ENCODE data around the gene ERICH3. TPM values are rescaled to one million over a fixed set of nuclear protein-coding genes. Genes with fewer than 3 reads are reported as not detected.

The ERICH3 gene, protein sequence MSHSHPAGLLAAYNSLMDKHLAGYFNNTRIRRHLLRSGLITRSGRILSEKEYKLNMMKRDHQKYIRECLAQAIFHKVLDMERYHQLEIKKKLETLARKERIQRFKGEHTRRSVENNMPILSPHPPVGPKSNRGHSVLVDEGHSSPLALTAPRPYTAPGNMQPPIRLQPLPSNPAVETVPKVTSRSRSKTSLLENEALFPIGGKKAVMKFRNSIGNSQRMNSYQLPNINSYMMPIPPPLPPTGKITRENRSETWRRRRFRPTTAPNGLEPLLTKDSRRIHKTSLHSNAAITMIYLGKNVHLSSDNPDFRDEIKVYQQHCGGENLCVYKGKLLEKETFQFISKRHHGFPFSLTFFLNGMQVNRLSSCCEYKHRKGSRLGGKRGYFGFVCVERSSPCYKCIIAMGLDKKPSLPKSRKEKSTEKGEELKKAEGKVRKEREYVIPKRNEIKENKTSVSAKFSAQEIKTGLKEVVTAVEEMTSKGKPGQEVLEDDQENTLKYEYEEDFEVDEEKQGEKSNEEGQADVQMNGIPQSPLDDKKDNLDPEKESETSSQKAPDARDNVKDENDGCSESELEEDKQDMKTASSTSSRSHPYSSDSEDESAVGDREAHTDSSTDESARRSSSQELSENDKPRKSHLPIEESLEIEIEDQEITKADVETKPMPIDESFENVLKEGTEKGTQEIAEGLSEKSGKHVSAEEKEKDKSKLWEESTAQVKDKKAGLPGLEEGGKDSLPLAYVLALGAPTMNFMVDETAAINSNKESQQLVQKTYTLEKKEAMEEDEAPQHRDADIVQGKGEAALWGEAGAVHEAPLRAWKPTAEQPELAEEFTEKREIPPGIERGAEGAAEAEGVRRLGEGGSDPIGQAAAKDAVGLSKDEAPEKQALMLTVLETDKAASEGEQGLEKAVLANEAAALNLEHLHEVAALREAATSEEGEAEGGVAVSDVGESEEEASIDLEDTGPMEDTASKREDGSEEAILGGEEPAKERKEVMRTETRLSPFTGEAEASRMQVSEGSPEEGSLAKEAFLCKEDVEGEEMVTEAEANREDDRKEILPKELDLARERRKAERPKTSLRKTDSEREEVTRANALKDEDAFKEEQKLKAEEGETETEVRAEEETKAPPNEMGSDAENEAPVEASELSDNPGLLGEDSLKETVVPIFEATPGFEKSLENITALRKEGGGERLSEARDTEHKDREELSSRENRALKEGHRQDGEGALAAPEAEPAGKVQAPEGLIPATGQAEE (N-terminal part only)
- polyA plus RNA-seq (2011; rRNA removed) (not detected in 2 replicates), polyA plus RNA-seq (2017; fragmentation: RNase III; extraction: RNeasy Plus Mini Kit Qiagen cat#74134 plus additional on column Dnase treatment) (not detected in 3 replicates), polyA minus RNA-seq (2011; rRNA and poly(A)+ RNA removed) (not detected in 2 replicates)
- not detected in 2 replicates for polyA plus RNA-seq (2012; cell fraction: cytosol; rRNA removed)
- polyA plus RNA-seq (2012; cell fraction: nucleus; rRNA removed) = not detected in 2 replicates

DNA sequence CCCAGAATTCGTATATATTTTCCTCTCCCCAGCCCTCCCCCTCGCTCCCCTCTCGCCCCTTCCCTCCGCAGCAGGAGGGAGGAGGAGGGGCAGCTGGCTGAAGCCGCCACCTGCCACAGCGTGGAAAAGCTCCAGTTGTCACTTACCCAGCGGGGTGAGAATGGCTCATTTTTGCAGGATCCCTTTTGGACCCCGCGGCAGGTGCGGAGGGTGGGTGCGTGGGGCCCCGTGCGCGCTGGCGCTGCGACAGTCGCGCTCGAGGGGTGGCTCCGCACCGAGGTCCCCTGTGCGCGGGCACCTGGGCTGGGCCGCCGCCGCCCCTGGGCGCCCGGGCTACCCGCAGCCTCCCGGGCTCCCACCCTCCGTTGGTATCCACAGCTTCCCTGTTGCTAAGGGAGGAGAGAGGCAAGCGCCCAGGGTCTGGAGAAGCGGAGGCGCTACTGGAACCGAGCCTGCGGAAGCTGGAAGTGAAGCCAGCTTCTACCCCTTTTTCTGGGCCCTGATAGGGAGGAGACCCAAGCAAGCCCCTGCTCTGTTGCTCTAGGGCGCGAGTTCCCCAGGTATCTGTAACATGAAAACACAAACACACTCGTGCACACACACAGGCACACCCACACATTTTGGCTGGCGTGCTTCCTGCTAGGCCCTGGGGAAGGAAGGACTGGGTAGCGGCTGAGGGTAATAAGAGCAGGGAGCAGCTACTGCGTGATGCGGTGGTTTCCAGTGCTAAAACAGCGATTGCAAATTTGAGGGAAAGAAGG is at the start of gene ERICH3:
Gene ERICH3, minus strand, starts transcription at position 442 of the 761 bp plus-strand sequence. Its CDS starts 273 bp downstream, at position 169.
- TF ChIP-seq ELK1 (IDR thresholded peaks at IDR 0.05; ENCODE audit: low read depth, low read length) (no peak), ZSCAN20 (CRISPR knock-in tag; IDR thresholded peaks at IDR 0.05) (no peak), ZFP36 (IDR thresholded peaks at IDR 0.05; ENCODE audit: borderline replicate concordance, partially characterized antibody) (no peak), CHD2 (IDR thresholded peaks at IDR 0.05; ENCODE audit: low read length, partially characterized antibody) (no peak), ESRRA (IDR thresholded peaks at IDR 0.05; ENCODE audit: borderline replicate concordance, low read length) (no peak), POLR2A (IDR thresholded peaks at IDR 0.05; ENCODE audit: low read length) (no peak)
- TF ChIP-seq, protein P1, sequence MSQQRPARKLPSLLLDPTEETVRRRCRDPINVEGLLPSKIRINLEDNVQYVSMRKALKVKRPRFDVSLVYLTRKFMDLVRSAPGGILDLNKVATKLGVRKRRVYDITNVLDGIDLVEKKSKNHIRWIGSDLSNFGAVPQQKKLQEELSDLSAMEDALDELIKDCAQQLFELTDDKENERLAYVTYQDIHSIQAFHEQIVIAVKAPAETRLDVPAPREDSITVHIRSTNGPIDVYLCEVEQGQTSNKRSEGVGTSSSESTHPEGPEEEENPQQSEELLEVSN (IDR thresholded peaks at IDR 0.05; ENCODE audit: borderline replicate concordance, low read depth) = no peak
- TF ChIP-seq, protein P2, sequence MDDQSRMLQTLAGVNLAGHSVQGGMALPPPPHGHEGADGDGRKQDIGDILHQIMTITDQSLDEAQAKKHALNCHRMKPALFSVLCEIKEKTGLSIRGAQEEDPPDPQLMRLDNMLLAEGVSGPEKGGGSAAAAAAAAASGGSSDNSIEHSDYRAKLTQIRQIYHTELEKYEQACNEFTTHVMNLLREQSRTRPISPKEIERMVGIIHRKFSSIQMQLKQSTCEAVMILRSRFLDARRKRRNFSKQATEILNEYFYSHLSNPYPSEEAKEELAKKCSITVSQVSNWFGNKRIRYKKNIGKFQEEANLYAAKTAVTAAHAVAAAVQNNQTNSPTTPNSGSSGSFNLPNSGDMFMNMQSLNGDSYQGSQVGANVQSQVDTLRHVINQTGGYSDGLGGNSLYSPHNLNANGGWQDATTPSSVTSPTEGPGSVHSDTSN (IDR thresholded peaks at IDR 0.05) = no peak
- POLR2A ChIA-PET = no interaction called here
- 62% methylated on average over 7 of the region's 44 CpGs for WGBS (ENCODE audit: missing lambda C conversion rate)
- Histone ChIP-seq H3K27ac (no peak within 1 kb of the TSS), H3K4me3 (0 out of 3 replicates have a peak within 1 kb of the TSS, but pooled peaks have one; percentile 12), H3K4me2 (peak within 1 kb of the TSS; percentile 66), H3K9me3 (no peaks in the 10 kb centered on the region), H3K4me1 (no peaks in the 10 kb centered on the region)
- DNase-seq (ENCODE audit: low read depth in 1 of 2, low spot score in 1 of 2) = no peak
- CTCF ChIA-PET = no interaction called here
- FAIRE-seq = no peak
- ATAC-seq = no peak

DNA sequence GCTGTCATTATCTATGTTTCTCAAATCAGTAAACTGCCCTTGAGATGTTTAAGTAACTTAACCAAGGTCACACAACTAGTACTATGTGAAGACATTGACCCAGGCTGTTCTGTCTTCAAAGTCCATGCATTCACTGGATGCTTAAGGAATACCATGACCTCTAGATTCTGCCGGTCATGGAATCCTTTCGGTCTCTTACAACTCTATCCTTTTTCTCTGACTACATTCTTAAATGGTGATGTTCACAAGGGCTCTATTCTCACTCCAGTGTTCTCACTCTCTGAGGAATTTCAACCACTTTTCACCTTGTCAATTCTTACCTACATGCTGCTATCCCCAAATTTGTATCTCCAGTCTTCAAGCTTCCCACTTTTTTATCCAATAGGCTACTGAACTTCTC is 44.0 kb upstream of the ERICH3 start:
- ChIA-PET POLR2A (no interaction called here), CTCF (no interaction called here)
- no peaks in the 10 kb centered on the region for H3K9me3 ChIP-seq
- H3K4me1 ChIP-seq = peaks cover 7% of the 10 kb centered on the region; the same call in 1 of the 3 replicates
- H3K27ac ChIP-seq = no peak overlapping the region
- no peak for DNase-seq (ENCODE audit: low read depth in 1 of 2, low spot score in 1 of 2)
- no peak overlapping the region for H3K4me2 ChIP-seq
- no peak for ATAC-seq
- H3K4me3 ChIP-seq = no peak overlapping the region
- WGBS (ENCODE audit: missing lambda C conversion rate) = 91% methylated on average over 2 of the region's 2 CpGs
- TF ChIP-seq HDAC2 (IDR thresholded peaks at IDR 0.05) (no peak), FOSB (CRISPR knock-in tag; IDR thresholded peaks at IDR 0.05) (no peak), KDM1A (IDR thresholded peaks at IDR 0.05; ENCODE audit: low read depth) (no peak), ZFP36 (IDR thresholded peaks at IDR 0.05; ENCODE audit: borderline replicate concordance, partially characterized antibody) (no peak), USF2 (IDR thresholded peaks at IDR 0.05) (no peak), JUN (IDR thresholded peaks at IDR 0.05) (no peak), CHD2 (IDR thresholded peaks at IDR 0.05; ENCODE audit: low read length, partially characterized antibody) (no peak), TP53 (CRISPR knock-in tag; IDR thresholded peaks at IDR 0.05) (no peak), CBX8 (IDR thresholded peaks at IDR 0.05) (no peak), EHF (CRISPR knock-in tag; IDR thresholded peaks at IDR 0.05) (no peak), POLR2AphosphoS2 (conservative IDR thresholded peaks at IDR 0.05; ENCODE audit: low read length) (no peak)
- FAIRE-seq = no peak

Measured in A549 (cell line).